Endodermal cell (in vitro differentiated cells): ENCODE results near the gene DNAJC6. TPM values are rescaled to one million over a fixed set of nuclear protein-coding genes. Genes with fewer than 3 reads are reported as not detected.

Experiments
- DNase-seq: peaks from one replicate; pipeline ENCODE4 v3.0.0-alpha.2; 2017
- H3K27ac ChIP-seq: 2 replicates; pipeline ENCODE4 v1.5.1; 2013; ENCODE audit warnings: mild to moderate bottlenecking, low read depth, low read length, moderate library complexity
- H3K27me3 ChIP-seq: 2 replicates; pipeline ENCODE4 v1.6.1; 2013; ENCODE audit warnings: mild to moderate bottlenecking, low read length, moderate library complexity; ENCODE audit not compliant: insufficient read depth, control insufficient read depth, poor library complexity, severe bottlenecking
- H3K36me3 ChIP-seq: 2 replicates; pipeline ENCODE4 v1.7.0; 2013; ENCODE audit warnings: mild to moderate bottlenecking, low read length, moderate library complexity; ENCODE audit not compliant: control insufficient read depth, insufficient read depth
- H3K4me1 ChIP-seq: one replicate; pipeline ENCODE4 v1.7.0; 2013; ENCODE audit warnings: low read length; ENCODE audit not compliant: control insufficient read depth, insufficient read depth
- H3K4me3 ChIP-seq: 2 replicates; pipeline ENCODE4 v1.5.1; 2013; ENCODE audit warnings: mild to moderate bottlenecking, low read length, moderate library complexity
- H3K9ac ChIP-seq: 2 replicates; pipeline ENCODE4 v1.6.1; 2013; ENCODE audit warnings: mild to moderate bottlenecking, low read length, moderate library complexity; ENCODE audit not compliant: poor library complexity, severe bottlenecking; ENCODE audit errors: extremely low read depth
- H3K9me3 ChIP-seq: 2 replicates; pipeline ENCODE4 v1.6.1; 2013; ENCODE audit warnings: mild to moderate bottlenecking, low read length, moderate library complexity; ENCODE audit not compliant: control insufficient read depth
- H3K27ac Mint-ChIP-seq: 2 replicates; pipeline ENCODE4 v1.8.0; 2020; ENCODE audit warnings: mixed read lengths
- H3K27me3 Mint-ChIP-seq: 2 replicates; pipeline ENCODE4 v1.8.0; 2021; ENCODE audit warnings: mild to moderate bottlenecking, mixed read lengths; ENCODE audit not compliant: insufficient read depth
- H3K36me3 Mint-ChIP-seq: 2 replicates; pipeline ENCODE4 v1.8.0; 2020; ENCODE audit warnings: low read depth, mixed read lengths
- H3K4me1 Mint-ChIP-seq: 2 replicates; pipeline ENCODE4 v1.8.0; 2020; ENCODE audit warnings: mixed read lengths
- H3K4me3 Mint-ChIP-seq: 2 replicates; pipeline ENCODE4 v1.8.0; 2020; ENCODE audit warnings: mild to moderate bottlenecking, moderate library complexity, mixed read lengths
- H3K9me3 Mint-ChIP-seq: 2 replicates; pipeline ENCODE4 v1.8.0; 2020; ENCODE audit warnings: mild to moderate bottlenecking, mixed read lengths
- CTCF ChIP-seq: fragments of 200-600 bp; sonication (generic); conservative IDR thresholded peaks from 2 replicates; pipeline ENCODE4 v1.5.0; 2021; ENCODE audit warnings: antibody characterized with exemption, mild to moderate bottlenecking
- WGBS, 2 experiments: methylation state at CpG; one replicate each; pipeline versions ENCODE4 v1.1.5 to v1.1.7; 2013; ENCODE audit warnings: missing lambda C conversion rate in 2 of 2, mixed read lengths in 1 of 2; ENCODE audit not compliant: insufficient coverage in 1 of 2, insufficient read length in 1 of 2; 5-methylcytosine and 5-hydroxymethylcytosine counted together
- total RNA-seq, 2 donors: library from RNA; stranded (reverse); fragmentation: NEBNext Ultra II Directional in 1 of 2; extraction: Animal tissue kit (Norgen Biotek cat#: 25700) in 1 of 2; gene quantifications; 2 replicates in 1 of 2; 3 replicates in 1 of 2; pipeline ENCODE4 v1.2.1, GENCODE V29; 2021

Gene DNAJC6
- total RNA-seq, 2 donors from 2014 or later: 17.4 to 33.9 TPM

GRCh38 chr1:65442442-65442841 is 133.1 kb downstream of the DNAJC6 start:
- H3K4me3 Mint-ChIP-seq: no peak overlapping the region
- H3K27ac ChIP-seq: no peak overlapping the region
- H3K9ac ChIP-seq: no peak overlapping the region
- no peaks in the 10 kb centered on the region for H3K27me3 ChIP-seq
- peak overlapping the region; percentile 74 for H3K4me3 ChIP-seq
- peaks cover 34% of the 10 kb centered on the region for H3K4me1 Mint-ChIP-seq
- no peak for DNase-seq
- no peak overlapping the region for H3K27ac Mint-ChIP-seq
- H3K9me3 ChIP-seq: peaks cover 19% of the 10 kb centered on the region
- peaks cover 16% of the 10 kb centered on the region for H3K36me3 Mint-ChIP-seq
- peaks cover 22% of the 10 kb centered on the region for H3K9me3 Mint-ChIP-seq
- no peaks in the 10 kb centered on the region for H3K4me1 ChIP-seq
- TF ChIP-seq CTCF: no peak
- no peaks in the 10 kb centered on the region for H3K27me3 Mint-ChIP-seq
- peaks cover 4% of the 10 kb centered on the region for H3K36me3 ChIP-seq
- whole genome bisulfite sequencing, 2 experiments: 97% methylated on average over 1 of the region's 1 CpG; no CpG with 5 or more reads in 1 of the 2 experiments

- WGBS, 2 experiments: 87% methylated on average over 2 of the region's 2 CpGs; no CpG with 5 or more reads in 1 of the 2 experiments
- H3K36me3 Mint-ChIP-seq: peaks cover 16% of the 10 kb centered on the region
- H3K27ac Mint-ChIP-seq: no peak overlapping the region
- TF ChIP-seq CTCF: no peak
- Histone ChIP-seq H3K27ac (no peak overlapping the region), H3K36me3 (peaks cover 4% of the 10 kb centered on the region), H3K4me1 (no peaks in the 10 kb centered on the region), H3K9me3 (peaks cover 19% of the 10 kb centered on the region), H3K27me3 (no peaks in the 10 kb centered on the region), H3K9ac (no peak overlapping the region), H3K4me3 (no peak overlapping the region)
- DNase-seq: no peak
- peaks cover 22% of the 10 kb centered on the region for H3K9me3 Mint-ChIP-seq
- H3K27me3 Mint-ChIP-seq: no peaks in the 10 kb centered on the region
- H3K4me1 Mint-ChIP-seq: peaks cover 31% of the 10 kb centered on the region
- no peak overlapping the region for H3K4me3 Mint-ChIP-seq
These were observed 134.3 kb downstream of the DNAJC6 start for GRCh38 chr1:65443647-65444046.

GRCh38 chr1:65444128-65444640 is 134.8 kb downstream of the DNAJC6 start:
- no peak for TF ChIP-seq CTCF
- peaks cover 22% of the 10 kb centered on the region for H3K9me3 Mint-ChIP-seq
- Histone ChIP-seq H3K4me3 (no peak overlapping the region), H3K27ac (no peak overlapping the region), H3K9me3 (peaks cover 19% of the 10 kb centered on the region), H3K4me1 (no peaks in the 10 kb centered on the region), H3K36me3 (peaks cover 4% of the 10 kb centered on the region), H3K27me3 (no peaks in the 10 kb centered on the region), H3K9ac (no peak overlapping the region)
- no peaks in the 10 kb centered on the region for H3K27me3 Mint-ChIP-seq
- peaks cover 30% of the 10 kb centered on the region for H3K4me1 Mint-ChIP-seq
- H3K27ac Mint-ChIP-seq: no peak overlapping the region
- DNase-seq: peak; percentile 59
- WGBS, 2 experiments: 63% methylated on average over 3 of the region's 5 CpGs; no CpG with 5 or more reads in 1 of the 2 experiments
- no peak overlapping the region for H3K4me3 Mint-ChIP-seq
- H3K36me3 Mint-ChIP-seq: peaks cover 16% of the 10 kb centered on the region
